Stimulated activated CD4-positive, alpha-beta T cell treated with anti-CD3 and anti-CD28 coated beads, Interleukin-1b, Interleukin-23, amount 100 ng/mL, for 4 hours (primary cell): ENCODE results near the gene WWP2.
"Not testable (repeated sequence)": the region's sequence is repeated elsewhere in the genome, so short reads cannot be mapped to it uniquely, and the experiment has no call there.

Experiments
- DNase-seq, 2 donors: peaks; one replicate each; pipeline ENCODE4 v3.0.0-alpha.2; 2020; ENCODE audit warnings: low read depth in 2 of 2

Gene WWP2

GRCh38 chr16:69794486-69794885 is 32.4 kb downstream of the WWP2 start:
- no peak for DNase-seq

DNA sequence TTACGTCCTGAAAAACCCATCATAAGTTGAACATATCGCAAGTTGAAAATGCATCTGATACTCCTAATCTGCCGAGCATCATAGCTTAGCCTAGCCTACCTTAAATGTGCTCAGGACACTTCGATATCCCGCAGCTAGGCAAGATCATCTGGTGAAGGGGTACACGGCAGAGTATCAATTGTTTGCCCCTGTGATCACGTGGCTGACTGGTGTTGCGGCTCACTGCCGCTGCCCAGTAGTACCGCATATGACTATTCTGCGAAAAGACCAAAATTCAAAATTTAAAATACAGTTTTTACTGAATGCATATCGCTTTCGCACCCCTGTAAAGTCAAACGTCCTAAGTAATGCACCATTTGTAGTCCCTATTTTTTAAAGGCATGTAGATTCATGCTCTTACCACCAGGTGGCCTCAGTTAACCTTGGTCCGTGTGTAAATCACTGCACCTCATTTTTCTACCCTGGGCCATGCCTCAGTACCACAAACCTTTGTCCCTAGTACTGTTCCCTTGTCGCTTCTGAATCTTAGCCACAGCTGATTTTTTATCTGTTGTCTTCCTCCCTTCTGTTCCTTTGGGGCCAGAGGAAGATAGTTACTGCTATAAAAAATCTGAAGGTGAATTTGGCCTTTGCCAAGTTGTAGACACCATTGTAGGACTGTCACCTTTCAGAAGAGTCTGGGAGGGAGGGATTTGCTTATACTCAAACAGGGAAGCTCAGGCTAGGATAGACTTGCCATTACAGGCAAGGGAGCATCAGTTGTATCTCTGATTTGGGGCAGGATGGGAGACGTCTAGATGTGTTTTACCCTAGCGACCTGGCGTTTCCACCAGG is 34.4 kb downstream of the WWP2 start:
- DNase-seq = no peak

DNA sequence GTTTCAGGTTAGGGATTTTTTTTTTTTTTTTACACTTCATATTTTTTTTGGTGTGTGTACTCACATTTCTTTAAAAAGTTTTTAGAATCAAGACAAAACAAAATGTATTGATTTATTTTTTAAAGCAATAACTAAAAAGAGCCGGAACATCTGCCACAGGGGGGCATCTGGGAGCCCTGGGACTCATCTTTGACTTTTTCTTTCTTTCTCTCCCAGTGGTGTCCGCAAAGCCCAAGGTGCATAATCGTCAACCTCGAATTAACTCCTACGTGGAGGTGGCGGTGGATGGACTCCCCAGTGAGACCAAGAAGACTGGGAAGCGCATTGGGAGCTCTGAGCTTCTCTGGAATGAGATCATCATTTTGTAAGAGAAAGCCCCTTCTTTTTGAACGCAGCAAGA is 36.3 kb downstream of the WWP2 start:
- DNase-seq = no peak

- no peak for DNase-seq
Measured at GRCh38 chr16:69799611-69800031, 37.5 kb downstream of the WWP2 start.

- no peak for DNase-seq
Measured at GRCh38 chr16:69804297-69804696, 42.2 kb downstream of the WWP2 start.

GRCh38 chr16:69806776-69807175 is 44.6 kb downstream of the WWP2 start:
- DNase-seq = not testable (repeated sequence)

DNA sequence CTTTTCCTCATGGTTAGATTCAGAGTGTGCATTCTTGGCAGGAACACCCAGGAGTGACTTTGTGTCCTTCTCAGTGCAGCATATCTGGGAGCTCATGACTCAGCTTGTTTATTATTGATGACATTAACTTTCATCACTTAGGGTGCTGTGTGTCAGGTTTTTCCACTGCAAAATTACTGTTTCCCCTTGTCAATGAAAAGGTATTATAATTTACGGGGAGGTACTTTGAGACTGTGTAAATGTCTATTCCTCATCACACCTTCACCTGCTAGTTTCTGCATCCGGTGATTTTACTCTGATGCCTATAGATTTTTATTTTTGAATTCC is 50.5 kb downstream of the WWP2 start:
- no peak for DNase-seq

GRCh38 chr16:69814078-69814477 is 51.9 kb downstream of the WWP2 start:
- no peak for DNase-seq

DNA sequence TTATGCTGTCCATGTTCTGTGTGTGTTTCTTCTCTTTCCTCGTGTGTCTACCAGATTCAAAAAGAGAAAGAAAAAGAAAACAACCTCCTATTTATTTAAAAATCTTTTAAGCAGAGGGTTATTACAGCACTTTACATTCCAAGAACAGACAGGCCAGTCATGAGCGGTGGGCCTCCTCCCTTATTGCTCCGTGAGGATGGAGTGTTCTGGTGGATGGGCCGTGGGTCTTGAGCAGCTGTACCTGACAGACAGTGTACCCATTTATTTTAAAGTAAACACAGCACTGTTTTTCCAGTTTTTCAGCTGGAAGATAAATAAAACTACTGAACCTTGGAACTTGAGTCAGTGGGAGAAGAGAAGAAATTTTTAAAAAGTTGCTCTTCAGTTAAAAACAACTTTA is 52.4 kb downstream of the WWP2 start:
- DNase-seq = no peak

GRCh38 chr16:69815216-69815883 is 53.2 kb downstream of the WWP2 start:
- not testable (repeated sequence) for DNase-seq

- DNase-seq = no peak
Measured at GRCh38 chr16:69816996-69817395, 54.9 kb downstream of the WWP2 start.

DNA sequence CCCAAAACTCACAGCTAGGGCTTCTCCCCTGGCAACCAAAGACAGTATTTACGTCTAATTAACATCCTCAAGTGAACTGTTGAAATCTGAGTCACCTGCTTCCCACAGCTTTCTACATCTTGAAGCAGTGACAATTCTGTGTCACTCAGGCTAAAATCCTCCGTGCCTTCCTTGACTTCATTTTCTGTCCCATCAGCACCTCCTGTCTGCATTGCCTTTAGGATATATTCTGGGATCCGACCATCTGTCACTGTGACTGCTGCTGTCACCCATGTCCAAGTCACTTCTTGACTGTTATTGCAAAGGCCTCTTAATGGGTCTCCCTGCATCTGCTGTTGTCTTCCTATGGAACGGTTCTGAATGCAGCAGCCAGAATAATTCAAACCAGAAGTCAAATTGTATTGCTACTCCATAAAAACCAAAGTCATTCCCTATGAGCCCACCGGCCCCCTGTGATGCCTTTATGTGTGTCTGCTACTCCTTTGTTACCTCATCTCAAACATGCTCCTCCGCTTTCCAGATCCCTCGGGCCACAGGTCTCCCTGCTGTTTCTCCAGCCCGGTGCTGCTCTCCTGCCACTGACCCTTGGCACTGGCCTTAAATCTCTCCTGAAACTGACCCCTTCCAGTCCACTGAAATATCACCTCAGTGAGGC is 56.9 kb downstream of the WWP2 start:
- no peak for DNase-seq

GRCh38 chr16:69820926-69821541 is 58.9 kb downstream of the WWP2 start:
- no peak for DNase-seq

- DNase-seq = no peak
Measured at GRCh38 chr16:69821844-69822173, 59.7 kb downstream of the WWP2 start.

GRCh38 chr16:69822174-69822935 is 60.2 kb downstream of the WWP2 start:
- no peak for DNase-seq

DNA sequence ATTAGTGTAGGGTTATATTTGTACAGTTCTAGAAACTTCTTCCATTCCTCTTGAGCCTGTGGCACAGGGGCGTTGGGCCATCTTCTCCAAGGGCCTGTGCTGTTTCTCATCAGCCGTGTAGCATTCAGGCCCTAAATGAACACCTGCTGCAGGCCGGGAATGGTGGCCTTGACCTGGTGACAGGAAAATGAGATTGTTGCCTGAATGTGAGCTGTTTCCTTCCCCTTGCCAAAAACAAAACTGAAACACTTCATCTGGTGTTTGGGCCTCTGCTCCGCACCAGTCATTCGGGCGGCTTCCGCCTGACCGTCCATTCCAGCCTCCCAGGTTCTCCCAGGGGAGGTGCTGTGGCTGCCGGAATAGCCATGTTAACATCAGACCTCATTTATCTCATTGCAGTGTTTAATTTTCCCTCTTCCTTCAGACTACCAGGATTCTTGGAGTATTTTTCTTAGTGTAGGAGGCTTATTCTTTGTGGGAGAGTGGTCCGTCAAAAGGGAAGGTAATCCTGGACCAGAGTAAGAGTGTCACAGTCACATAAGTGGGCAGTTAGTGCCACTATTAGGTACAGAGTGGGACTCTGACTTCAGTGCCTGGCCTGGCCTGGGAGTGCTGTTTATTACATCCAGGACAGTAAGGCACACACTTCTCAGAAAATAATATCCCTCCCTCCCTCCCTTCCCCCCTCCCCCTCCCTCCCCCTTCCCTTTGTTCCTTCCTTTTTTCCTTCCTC is 61.9 kb downstream of the WWP2 start:
- DNase-seq = no peak

DNA sequence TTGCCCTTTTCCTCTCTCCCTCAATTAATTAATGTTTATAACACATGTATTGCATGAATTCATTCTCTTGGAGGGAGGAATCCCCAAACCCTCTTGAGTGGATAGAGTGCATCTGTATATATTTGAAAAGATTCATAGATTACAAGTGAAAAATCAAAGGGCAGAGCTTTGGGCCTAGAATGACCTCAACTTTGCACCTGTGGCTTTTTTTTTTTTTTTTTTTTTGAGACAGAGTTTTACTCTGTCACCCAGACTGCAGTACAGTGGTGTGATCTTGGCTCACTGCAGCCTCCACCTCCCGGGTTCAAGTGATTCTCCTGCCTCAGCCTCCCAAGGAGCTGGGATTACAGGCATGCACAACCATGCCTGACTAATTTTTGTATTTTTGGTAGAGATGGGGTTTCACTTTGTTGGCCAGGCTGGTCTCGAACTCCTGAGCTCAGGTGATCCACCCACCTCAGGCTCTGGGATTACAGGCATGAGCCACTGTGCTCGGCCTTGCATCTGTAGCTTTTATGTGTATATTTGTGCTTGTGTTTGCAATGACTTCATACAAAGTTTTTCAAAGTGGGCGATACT is 62.5 kb downstream of the WWP2 start:
- not testable (repeated sequence) for DNase-seq

- DNase-seq = no peak
Measured at GRCh38 chr16:69827524-69827923, 65.4 kb downstream of the WWP2 start.

- DNase-seq = no peak
Measured at GRCh38 chr16:69829338-69829737, 67.2 kb downstream of the WWP2 start.

GRCh38 chr16:69830146-69830533 is 68.0 kb downstream of the WWP2 start:
- DNase-seq = no peak
